T-helper 1 cell (primary cell): Measurements from ENCODE around the gene SLC35A5.

Source experiments
- DNase-seq, 5 donors: peaks; one replicate each; pipeline ENCODE4 v3.0.0-alpha.2; 2012 to 2020

SLC35A5 gene

GRCh38 chr3:112579232-112579631 lies 17.4 kb downstream of the SLC35A5 start:
- DNase-seq, result no peak

- DNase-seq, result no peak
These were observed 17.9 kb downstream of the SLC35A5 start for GRCh38 chr3:112579697-112580096.

- peak in 1 of 5 donors; percentile 53 for DNase-seq
These were observed 20.5 kb downstream of the SLC35A5 start for GRCh38 chr3:112582244-112582874.

GRCh38 chr3:112583105-112583504 lies 21.3 kb downstream of the SLC35A5 start:
- no peak for DNase-seq

GRCh38 chr3:112585782-112586181 lies 23.9 kb downstream of the SLC35A5 start:
- DNase-seq, result no peak

GRCh38 chr3:112587336-112587735 lies 25.5 kb downstream of the SLC35A5 start:
- DNase-seq, result no peak

- no peak for DNase-seq
These were observed 31.4 kb downstream of the SLC35A5 start for GRCh38 chr3:112593258-112593657.

GRCh38 chr3:112594856-112595255 lies 33.0 kb downstream of the SLC35A5 start:
- no peak for DNase-seq

GRCh38 chr3:112597945-112598344 lies 36.1 kb downstream of the SLC35A5 start:
- DNase-seq, result no peak

- DNase-seq, result no peak
These were observed 36.9 kb downstream of the SLC35A5 start for GRCh38 chr3:112598731-112599130.

- DNase-seq, result peak in 1 of 5 donors; percentile 34
These were observed 40.5 kb downstream of the SLC35A5 start for GRCh38 chr3:112602217-112602838.

GRCh38 chr3:112604536-112604935 lies 42.7 kb downstream of the SLC35A5 start:
- peak in 1 of 5 donors; percentile 7 for DNase-seq

GRCh38 chr3:112605285-112605684 lies 43.4 kb downstream of the SLC35A5 start:
- peak in 1 of 5 donors; percentile 11 for DNase-seq

GRCh38 chr3:112606098-112606497 lies 44.3 kb downstream of the SLC35A5 start:
- no peak for DNase-seq

- DNase-seq, result no peak
These were observed 46.0 kb downstream of the SLC35A5 start for GRCh38 chr3:112607863-112608262.

GRCh38 chr3:112610121-112610520 lies 48.3 kb downstream of the SLC35A5 start:
- DNase-seq, result no peak

GRCh38 chr3:112611752-112612515 lies 50.1 kb downstream of the SLC35A5 start:
- no peak for DNase-seq

- no peak for DNase-seq
These were observed 54.3 kb downstream of the SLC35A5 start for GRCh38 chr3:112615989-112616731.

GRCh38 chr3:112617285-112617684 lies 55.4 kb downstream of the SLC35A5 start:
- DNase-seq, result no peak

- DNase-seq, result no peak
These were observed 57.5 kb downstream of the SLC35A5 start for GRCh38 chr3:112619295-112619694.

GRCh38 chr3:112623213-112623612 lies 61.4 kb downstream of the SLC35A5 start:
- no peak for DNase-seq

- no peak for DNase-seq
These were observed 61.9 kb downstream of the SLC35A5 start for GRCh38 chr3:112623717-112624116.

- DNase-seq, result no peak
These were observed 65.6 kb downstream of the SLC35A5 start for GRCh38 chr3:112627419-112627818.
